SJSA1 (cell line): ENCODE results near the gene TENT5C. TPM values are rescaled to one million over a fixed set of nuclear protein-coding genes. Genes with fewer than 3 reads are reported as not detected.

Source experiments
- DNase-seq, 2 experiments: peaks; one replicate each; pipeline ENCODE4 v3.0.0-alpha.2; 2015 to 2020; ENCODE audit warnings: low spot score in 2 of 2, low read depth in 1 of 2
- H3K27ac ChIP-seq: fragments of 250-450 bp; sonication (Bioruptor Pico); 2 replicates; pipeline ENCODE4 v1.5.1; 2020; ENCODE audit warnings: mild to moderate bottlenecking, moderate library complexity
- H3K27me3 ChIP-seq: fragments of 250-450 bp; sonication (Bioruptor Pico); replicated peaks from 2 replicates; pipeline ENCODE4 v1.5.1; 2020; ENCODE audit warnings: mild to moderate bottlenecking, moderate library complexity
- H3K36me3 ChIP-seq: fragments of 250-450 bp; sonication (Bioruptor Pico); 2 replicates; pipeline ENCODE4 v1.5.1; 2020; ENCODE audit warnings: mild to moderate bottlenecking
- H3K4me1 ChIP-seq: fragments of 250-450 bp; sonication (Bioruptor Pico); replicated peaks from 2 replicates; pipeline ENCODE4 v1.6.1; 2021; ENCODE audit warnings: mild to moderate bottlenecking
- H3K4me3 ChIP-seq: fragments of 250-450 bp; sonication (Bioruptor Pico); 2 replicates; pipeline ENCODE4 v1.5.1; 2020; ENCODE audit warnings: mild to moderate bottlenecking
- H3K9me3 ChIP-seq: fragments of 250-450 bp; sonication (Bioruptor Pico); replicated peaks from 2 replicates; pipeline ENCODE4 v1.5.1; 2020; ENCODE audit warnings: mild to moderate bottlenecking
- total RNA-seq: library from RNA; depleted of rRNA; stranded (reverse); fragments of >200 nt; shearing (Covaris generic); gene quantifications from 2 replicates; pipeline ENCODE4 v1.2.3, GENCODE V29; 2014

The TENT5C gene
- total RNA-seq, 1 experiment from 2014 or later: 0.92 TPM

- H3K9me3 ChIP-seq: no peaks in the 10 kb centered on the region
- no peaks in the 10 kb centered on the region for H3K36me3 ChIP-seq
- no peak overlapping the region for H3K4me3 ChIP-seq
- H3K4me1 ChIP-seq: 0 out of 2 replicates have a peak, but pooled peaks cover 4% of the 10 kb centered on the region
- H3K27ac ChIP-seq: no peak overlapping the region
- H3K27me3 ChIP-seq: no peaks in the 10 kb centered on the region
- DNase-seq: no peak
These were observed 26.6 kb downstream of the TENT5C start for GRCh38 chr1:117632269-117633067.

GRCh38 chr1:117633068-117633345 is 27.2 kb downstream of the TENT5C start:
- DNase-seq: no peak
- Histone ChIP-seq H3K36me3 (no peaks in the 10 kb centered on the region), H3K4me1 (0 out of 2 replicates have a peak, but pooled peaks cover 4% of the 10 kb centered on the region), H3K4me3 (no peak overlapping the region), H3K9me3 (no peaks in the 10 kb centered on the region), H3K27me3 (no peaks in the 10 kb centered on the region), H3K27ac (no peak overlapping the region)

GRCh38 chr1:117633423-117633822 is 27.6 kb downstream of the TENT5C start:
- H3K9me3 ChIP-seq: no peaks in the 10 kb centered on the region
- H3K4me3 ChIP-seq: no peak overlapping the region
- DNase-seq: no peak
- H3K4me1 ChIP-seq: 0 out of 2 replicates have a peak, but pooled peaks cover 4% of the 10 kb centered on the region
- no peaks in the 10 kb centered on the region for H3K27me3 ChIP-seq
- H3K36me3 ChIP-seq: no peaks in the 10 kb centered on the region
- H3K27ac ChIP-seq: no peak overlapping the region

GRCh38 chr1:117633936-117634335 is 28.1 kb downstream of the TENT5C start:
- H3K27me3 ChIP-seq: no peaks in the 10 kb centered on the region
- no peak for DNase-seq
- no peaks in the 10 kb centered on the region for H3K9me3 ChIP-seq
- H3K4me1 ChIP-seq: 0 out of 2 replicates have a peak, but pooled peaks cover 4% of the 10 kb centered on the region
- H3K4me3 ChIP-seq: no peak overlapping the region
- no peaks in the 10 kb centered on the region for H3K36me3 ChIP-seq
- no peak overlapping the region for H3K27ac ChIP-seq

- no peaks in the 10 kb centered on the region for H3K9me3 ChIP-seq
- H3K36me3 ChIP-seq: no peaks in the 10 kb centered on the region
- H3K27me3 ChIP-seq: no peaks in the 10 kb centered on the region
- 0 out of 2 replicates have a peak, but pooled peaks cover 4% of the 10 kb centered on the region for H3K4me1 ChIP-seq
- no peak overlapping the region for H3K27ac ChIP-seq
- H3K4me3 ChIP-seq: no peak overlapping the region
- DNase-seq: no peak
These were observed 28.8 kb downstream of the TENT5C start for GRCh38 chr1:117634631-117635030.

- no peaks in the 10 kb centered on the region for H3K36me3 ChIP-seq
- H3K4me1 ChIP-seq: no peaks in the 10 kb centered on the region
- no peaks in the 10 kb centered on the region for H3K9me3 ChIP-seq
These were observed 30.0 kb downstream of the TENT5C start for GRCh38 chr1:117635805-117636204.

GRCh38 chr1:117636637-117637425 is 31.0 kb downstream of the TENT5C start:
- no peaks in the 10 kb centered on the region for H3K27me3 ChIP-seq

More at GRCh38 chr1:117635805-117636204, 30.0 kb downstream of the TENT5C start:
- Histone ChIP-seq H3K27me3 (no peaks in the 10 kb centered on the region), H3K27ac (no peak overlapping the region), H3K4me3 (no peak overlapping the region)
- DNase-seq: no peak

GRCh38 chr1:117638141-117638540 is 32.3 kb downstream of the TENT5C start:
- Histone ChIP-seq H3K4me1 (no peaks in the 10 kb centered on the region), H3K4me3 (no peak overlapping the region), H3K9me3 (no peaks in the 10 kb centered on the region), H3K27me3 (no peaks in the 10 kb centered on the region), H3K36me3 (no peaks in the 10 kb centered on the region), H3K27ac (no peak overlapping the region)
- DNase-seq: no peak

More at GRCh38 chr1:117636637-117637425, 31.0 kb downstream of the TENT5C start:
- no peak overlapping the region for H3K27ac ChIP-seq
- no peaks in the 10 kb centered on the region for H3K4me1 ChIP-seq
- no peaks in the 10 kb centered on the region for H3K36me3 ChIP-seq
- no peak overlapping the region for H3K4me3 ChIP-seq
- H3K9me3 ChIP-seq: no peaks in the 10 kb centered on the region
- DNase-seq: no peak

- Histone ChIP-seq H3K4me1 (no peaks in the 10 kb centered on the region), H3K4me3 (no peak overlapping the region), H3K36me3 (no peaks in the 10 kb centered on the region), H3K27ac (no peak overlapping the region), H3K27me3 (no peaks in the 10 kb centered on the region), H3K9me3 (no peaks in the 10 kb centered on the region)
- DNase-seq: no peak
These were observed 32.9 kb downstream of the TENT5C start for GRCh38 chr1:117638759-117639158.

GRCh38 chr1:117639741-117640140 is 33.9 kb downstream of the TENT5C start:
- no peak for DNase-seq
- no peaks in the 10 kb centered on the region for H3K4me1 ChIP-seq
- no peaks in the 10 kb centered on the region for H3K36me3 ChIP-seq
- H3K27ac ChIP-seq: no peak overlapping the region
- no peaks in the 10 kb centered on the region for H3K27me3 ChIP-seq
- H3K9me3 ChIP-seq: no peaks in the 10 kb centered on the region
- no peak overlapping the region for H3K4me3 ChIP-seq

GRCh38 chr1:117641536-117641935 is 35.7 kb downstream of the TENT5C start:
- H3K4me1 ChIP-seq: no peaks in the 10 kb centered on the region
- H3K36me3 ChIP-seq: no peaks in the 10 kb centered on the region
- H3K9me3 ChIP-seq: no peaks in the 10 kb centered on the region
- no peak for DNase-seq
- no peak overlapping the region for H3K27ac ChIP-seq
- H3K27me3 ChIP-seq: no peaks in the 10 kb centered on the region
- no peak overlapping the region for H3K4me3 ChIP-seq

- no peaks in the 10 kb centered on the region for H3K27me3 ChIP-seq
- H3K36me3 ChIP-seq: no peaks in the 10 kb centered on the region
- no peak for DNase-seq
- H3K4me3 ChIP-seq: no peak overlapping the region
- H3K9me3 ChIP-seq: no peaks in the 10 kb centered on the region
- H3K4me1 ChIP-seq: no peaks in the 10 kb centered on the region
- no peak overlapping the region for H3K27ac ChIP-seq
These were observed 37.1 kb downstream of the TENT5C start for GRCh38 chr1:117642963-117643362.

GRCh38 chr1:117643601-117644000 is 37.8 kb downstream of the TENT5C start:
- H3K27me3 ChIP-seq: no peaks in the 10 kb centered on the region
- H3K9me3 ChIP-seq: no peaks in the 10 kb centered on the region
- no peaks in the 10 kb centered on the region for H3K36me3 ChIP-seq
- no peak for DNase-seq
- no peaks in the 10 kb centered on the region for H3K4me1 ChIP-seq
- no peak overlapping the region for H3K27ac ChIP-seq
- H3K4me3 ChIP-seq: no peak overlapping the region

GRCh38 chr1:117644696-117645311 is 39.0 kb downstream of the TENT5C start:
- Histone ChIP-seq H3K4me1 (no peaks in the 10 kb centered on the region), H3K27ac (no peak overlapping the region), H3K9me3 (no peaks in the 10 kb centered on the region), H3K36me3 (no peaks in the 10 kb centered on the region), H3K27me3 (no peaks in the 10 kb centered on the region), H3K4me3 (no peak overlapping the region)
- no peak for DNase-seq
